HG02610 (cell line): ENCODE results near the gene CD2.

Experiments used
- ATAC-seq: cut with Tn5 transposase; IDR thresholded peaks from one replicate; pipeline ENCODE4 v1.9.1; 2021; ENCODE audit warnings: mild to moderate bottlenecking, moderate library complexity; ENCODE audit not compliant: unreplicated experiment

The CD2 gene

GRCh38 chr1:116759636-116760035 lies 5.4 kb downstream of the CD2 start:
- ATAC-seq: no peak

GRCh38 chr1:116760487-116760886 lies 6.3 kb downstream of the CD2 start:
- no peak for ATAC-seq

GRCh38 chr1:116760996-116761665 lies 6.9 kb downstream of the CD2 start:
- ATAC-seq: no peak

- ATAC-seq: no peak
Observed at GRCh38 chr1:116762281-116762680, 8.1 kb downstream of the CD2 start.

- ATAC-seq: no peak
Observed at GRCh38 chr1:116762781-116763115, 8.5 kb downstream of the CD2 start.

- no peak for ATAC-seq
Observed at GRCh38 chr1:116763116-116763786, 9.0 kb downstream of the CD2 start.

- no peak for ATAC-seq
Observed at GRCh38 chr1:116763787-116764465, 9.7 kb downstream of the CD2 start.

- ATAC-seq: no peak
Observed at GRCh38 chr1:116764466-116764898, 10.3 kb downstream of the CD2 start.

GRCh38 chr1:116764906-116765862 lies 11.0 kb downstream of the CD2 start:
- ATAC-seq: no peak

- no peak for ATAC-seq
Observed at GRCh38 chr1:116765962-116766361, 11.7 kb downstream of the CD2 start.

- no peak for ATAC-seq
Observed at GRCh38 chr1:116766616-116767469, 12.6 kb downstream of the CD2 start.

- ATAC-seq: no peak
Observed at GRCh38 chr1:116767782-116768382, 13.7 kb downstream of the CD2 start.

GRCh38 chr1:116768416-116769103 lies 14.3 kb downstream of the CD2 start:
- ATAC-seq: no peak

- ATAC-seq: peak; percentile 34
Observed at GRCh38 chr1:116769104-116769452, 14.8 kb downstream of the CD2 start.

GRCh38 chr1:116769561-116769977 lies 15.3 kb downstream of the CD2 start:
- ATAC-seq: peak; percentile 62

- no peak for ATAC-seq
Observed at GRCh38 chr1:116769994-116770393, 15.8 kb downstream of the CD2 start.

GRCh38 chr1:116770625-116771024 lies 16.4 kb downstream of the CD2 start:
- no peak for ATAC-seq

- ATAC-seq: no peak
Observed at GRCh38 chr1:116771997-116772647, 17.9 kb downstream of the CD2 start.

GRCh38 chr1:116772648-116773045 lies 18.4 kb downstream of the CD2 start:
- no peak for ATAC-seq
